GM23248 (cell line): ENCODE results near the gene LANCL3.

Experiments used
- EZH2 ChIP-seq: fragments of 200-600 bp; sonication (generic); IDR thresholded peaks from 2 replicates; pipeline ENCODE4 v1.6.1; 2018; ENCODE audit warnings: antibody characterized with exemption, mild to moderate bottlenecking; ENCODE audit not compliant: insufficient read depth, poor library complexity, severe bottlenecking
- EZH2phosphoT487 ChIP-seq: fragments of 200-600 bp; sonication (generic); IDR thresholded peaks from 2 replicates; pipeline ENCODE4 v1.6.1; 2018; ENCODE audit warnings: antibody characterized with exemption, moderate library complexity, mild to moderate bottlenecking, low read depth; ENCODE audit not compliant: insufficient read depth

- no peak for TF ChIP-seq EZH2
- TF ChIP-seq EZH2phosphoT487, result no peak
Observed at GRCh38 chrX:37608156-37608555, 36.7 kb downstream of the LANCL3 start.
